ENCODE data around the gene LTA.

Gene LTA

GRCh38 chr6:31546958-31547726 lies 24.9 kb upstream of the LTA start, which contains the start of gene NFKBIL1 (continued):
- peak; percentile 41; the same call in 1 of the 2 replicates for TF ChIP-seq REST (tag by site-specific recombination; IDR thresholded peaks at IDR 0.05)
- TF ChIP-seq ZNF433 (tag by site-specific recombination; IDR thresholded peaks at IDR 0.05; ENCODE audit: low read depth), result no peak
- no peak for TF ChIP-seq HOXD13 (CRISPR knock-in tag; IDR thresholded peaks at IDR 0.05; ENCODE audit: borderline replicate concordance)
- TF ChIP-seq, protein P1, sequence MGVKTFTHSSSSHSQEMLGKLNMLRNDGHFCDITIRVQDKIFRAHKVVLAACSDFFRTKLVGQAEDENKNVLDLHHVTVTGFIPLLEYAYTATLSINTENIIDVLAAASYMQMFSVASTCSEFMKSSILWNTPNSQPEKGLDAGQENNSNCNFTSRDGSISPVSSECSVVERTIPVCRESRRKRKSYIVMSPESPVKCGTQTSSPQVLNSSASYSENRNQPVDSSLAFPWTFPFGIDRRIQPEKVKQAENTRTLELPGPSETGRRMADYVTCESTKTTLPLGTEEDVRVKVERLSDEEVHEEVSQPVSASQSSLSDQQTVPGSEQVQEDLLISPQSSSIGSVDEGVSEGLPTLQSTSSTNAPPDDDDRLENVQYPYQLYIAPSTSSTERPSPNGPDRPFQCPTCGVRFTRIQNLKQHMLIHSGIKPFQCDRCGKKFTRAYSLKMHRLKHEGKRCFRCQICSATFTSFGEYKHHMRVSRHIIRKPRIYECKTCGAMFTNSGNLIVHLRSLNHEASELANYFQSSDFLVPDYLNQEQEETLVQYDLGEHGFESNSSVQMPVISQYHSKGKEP (tag by site-specific recombination; IDR thresholded peaks at IDR 0.05), result peak; percentile 67; the same call in 1 of the 2 replicates
- TF ChIP-seq ZNF23 (tag by site-specific recombination; IDR thresholded peaks at IDR 0.05; ENCODE audit: borderline replicate concordance), result no peak
- TF ChIP-seq IKZF3 (tag by site-specific recombination; IDR thresholded peaks at IDR 0.05), result peak; percentile 77
- TF ChIP-seq ZNF555 (tag by site-specific recombination; conservative IDR thresholded peaks at IDR 0.05), result no peak
- TF ChIP-seq ZFP41 (tag by site-specific recombination; IDR thresholded peaks at IDR 0.05; ENCODE audit: borderline replicate concordance), result no peak
- TF ChIP-seq, protein P2, sequence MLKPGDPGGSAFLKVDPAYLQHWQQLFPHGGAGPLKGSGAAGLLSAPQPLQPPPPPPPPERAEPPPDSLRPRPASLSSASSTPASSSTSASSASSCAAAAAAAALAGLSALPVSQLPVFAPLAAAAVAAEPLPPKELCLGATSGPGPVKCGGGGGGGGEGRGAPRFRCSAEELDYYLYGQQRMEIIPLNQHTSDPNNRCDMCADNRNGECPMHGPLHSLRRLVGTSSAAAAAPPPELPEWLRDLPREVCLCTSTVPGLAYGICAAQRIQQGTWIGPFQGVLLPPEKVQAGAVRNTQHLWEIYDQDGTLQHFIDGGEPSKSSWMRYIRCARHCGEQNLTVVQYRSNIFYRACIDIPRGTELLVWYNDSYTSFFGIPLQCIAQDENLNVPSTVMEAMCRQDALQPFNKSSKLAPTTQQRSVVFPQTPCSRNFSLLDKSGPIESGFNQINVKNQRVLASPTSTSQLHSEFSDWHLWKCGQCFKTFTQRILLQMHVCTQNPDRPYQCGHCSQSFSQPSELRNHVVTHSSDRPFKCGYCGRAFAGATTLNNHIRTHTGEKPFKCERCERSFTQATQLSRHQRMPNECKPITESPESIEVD (tag by site-specific recombination; IDR thresholded peaks at IDR 0.05), result no peak
- 0 out of 2 replicates have a peak, but pooled peaks have one; percentile 8 for TF ChIP-seq ZNF600 (tag by site-specific recombination; IDR thresholded peaks at IDR 0.05)
- TF ChIP-seq ZNF76 (tag by site-specific recombination; IDR thresholded peaks at IDR 0.05; ENCODE audit: borderline replicate concordance, low read depth), result peak; percentile 85
- TF ChIP-seq AEBP2 (tag by site-specific recombination; IDR thresholded peaks at IDR 0.05; ENCODE audit: borderline replicate concordance), result no peak
- peak; percentile 77; the same call in 1 of the 2 replicates for TF ChIP-seq REPIN1 (tag by site-specific recombination; IDR thresholded peaks at IDR 0.05; ENCODE audit: low read depth)
- TF ChIP-seq HOXA7 (CRISPR knock-in tag; IDR thresholded peaks at IDR 0.05; ENCODE audit: borderline replicate concordance), result no peak
- no peak for TF ChIP-seq ZNF140 (tag by site-specific recombination; IDR thresholded peaks at IDR 0.05)
- TF ChIP-seq, protein P3, sequence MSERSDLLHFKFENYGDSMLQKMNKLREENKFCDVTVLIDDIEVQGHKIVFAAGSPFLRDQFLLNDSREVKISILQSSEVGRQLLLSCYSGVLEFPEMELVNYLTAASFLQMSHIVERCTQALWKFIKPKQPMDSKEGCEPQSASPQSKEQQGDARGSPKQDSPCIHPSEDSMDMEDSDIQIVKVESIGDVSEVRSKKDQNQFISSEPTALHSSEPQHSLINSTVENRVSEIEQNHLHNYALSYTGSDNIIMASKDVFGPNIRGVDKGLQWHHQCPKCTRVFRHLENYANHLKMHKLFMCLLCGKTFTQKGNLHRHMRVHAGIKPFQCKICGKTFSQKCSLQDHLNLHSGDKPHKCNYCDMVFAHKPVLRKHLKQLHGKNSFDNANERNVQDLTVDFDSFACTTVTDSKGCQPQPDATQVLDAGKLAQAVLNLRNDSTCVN (tag by site-specific recombination; optimal IDR thresholded peaks at IDR 0.05), result peak; percentile 20
- no peak for TF ChIP-seq SCRT1 (tag by site-specific recombination; IDR thresholded peaks at IDR 0.05; ENCODE audit: borderline replicate concordance)
- TF ChIP-seq ZNF133 (tag by site-specific recombination; IDR thresholded peaks at IDR 0.05), result no peak
- peak; percentile 98 for TF ChIP-seq ZNF366 (tag by site-specific recombination; conservative IDR thresholded peaks at IDR 0.05)
- peak; percentile 43 for TF ChIP-seq PRDM4 (tag by site-specific recombination; IDR thresholded peaks at IDR 0.05)
- no peak for TF ChIP-seq ZNF488 (tag by site-specific recombination; IDR thresholded peaks at IDR 0.05)
- no peak; the same call in 1 of the 2 replicates for TF ChIP-seq GLI2 (tag by site-specific recombination; IDR thresholded peaks at IDR 0.05; ENCODE audit: borderline replicate concordance, low read depth)
- TF ChIP-seq HOXC10 (CRISPR knock-in tag; IDR thresholded peaks at IDR 0.05), result no peak
- 0 out of 2 replicates have a peak, but pooled peaks have one; percentile 37 for TF ChIP-seq ZNF501 (tag by site-specific recombination; IDR thresholded peaks at IDR 0.05)
- TF ChIP-seq ZNF426 (tag by site-specific recombination; IDR thresholded peaks at IDR 0.05), result no peak
